Spleen (tissue), 11 donors: ENCODE data around the gene EXOC6B. TPM values are rescaled to one million over a fixed set of nuclear protein-coding genes. Genes with fewer than 3 reads are reported as not detected.

Experiments
- DNase-seq: peaks from one replicate; pipeline ENCODE4 v3.0.0-alpha.2; 2020
- H3K27ac ChIP-seq, 8 donors: fragments of 200-600 bp; sonication (generic) in 7 of 8; 1 replicate in 4 of 8; 2 replicates in 4 of 8; pipeline versions ENCODE4 v1.5.0 to v1.8.0; 2016 to 2021; ENCODE audit warnings: inconsistent platforms in 4 of 8, mild to moderate bottlenecking in 4 of 8, moderate library complexity in 1 of 8
- H3K27me3 ChIP-seq, 7 donors: fragments of 200-600 bp; sonication (generic) in 6 of 7; replicated peaks in 1 of 7; 1 replicate in 4 of 7; 2 replicates in 3 of 7; pipeline versions ENCODE4 v1.5.0 to v1.8.0; 2016 to 2021; ENCODE audit warnings: inconsistent platforms in 3 of 7, mild to moderate bottlenecking in 1 of 7
- H3K36me3 ChIP-seq, 6 donors: fragments of 200-600 bp; sonication (generic) in 5 of 6; 1 replicate in 4 of 6; 2 replicates in 2 of 6; pipeline versions ENCODE4 v1.5.0 to v1.8.0; 2016 to 2021; ENCODE audit warnings: inconsistent platforms in 2 of 6
- H3K4me1 ChIP-seq, 6 donors: fragments of 200-600 bp; sonication (generic) in 5 of 6; 1 replicate in 3 of 6; 2 replicates in 3 of 6; pipeline versions ENCODE4 v1.5.0 to v1.8.0; 2016 to 2021; ENCODE audit warnings: inconsistent platforms in 3 of 6
- H3K4me3 ChIP-seq, 8 donors: fragments of 200-600 bp; sonication (generic) in 7 of 8; 1 replicate in 4 of 8; 2 replicates in 4 of 8; pipeline versions ENCODE4 v1.5.0 to v1.8.0; 2016 to 2021; ENCODE audit warnings: inconsistent platforms in 4 of 8, mild to moderate bottlenecking in 4 of 8, moderate library complexity in 2 of 8
- H3K9me3 ChIP-seq, 8 donors: fragments of 200-600 bp; sonication (generic) in 7 of 8; 1 replicate in 4 of 8; 2 replicates in 4 of 8; pipeline versions ENCODE4 v1.5.0 to v1.8.0; 2016 to 2021; ENCODE audit warnings: inconsistent platforms in 4 of 8
- CTCF ChIP-seq, 11 experiments: fragments of 200-600 bp in 7 of 11; fragments of 450-650 bp in 4 of 11; sonication (generic) in 4 of 11; IDR thresholded peaks in 8 of 11; conservative IDR thresholded peaks in 3 of 11; 1 replicate in 7 of 11; 2 replicates in 4 of 11; pipeline versions ENCODE4 v1.4.0 to v1.8.0; 2016 to 2021; ENCODE audit warnings: antibody characterized with exemption in 11 of 11, inconsistent platforms in 4 of 11, mild to moderate bottlenecking in 1 of 11
- POLR2A ChIP-seq, 3 donors: fragments of 450-650 bp; IDR thresholded peaks; one replicate each; pipeline ENCODE4 v1.5.1; 2017; ENCODE audit warnings: antibody characterized with exemption in 3 of 3, mild to moderate bottlenecking in 1 of 3
- POLR2AphosphoS5 ChIP-seq, 3 donors: sonication (generic); formaldehyde crosslinking; IDR thresholded peaks; one replicate each; pipeline ENCODE4 v1.5.1; 2017; ENCODE audit warnings: antibody characterized with exemption in 3 of 3
- WGBS, 5 donors: extraction: QIAGEN DNeasy Blood & Tissue Kit in 3 of 5; methylation state at CpG; one replicate each; pipeline versions ENCODE4 v1.1.5 to v1.1.7; 2013 to 2018; 5-methylcytosine and 5-hydroxymethylcytosine counted together
- intact Hi-C: fragments of 100-400 bp; cut with DNase I; formaldehyde crosslinking; loops from one replicate; pipeline ENCODE4 v1.15.0; 2023; ENCODE audit warnings: low total_unique reads
- polyA plus RNA-seq, 3 donors: library from polyadenylated mRNA; stranded (reverse); fragments of 200-250 nt; gene quantifications; one replicate each; pipeline ENCODE4 v1.2.1, GENCODE V29; 2013
- total RNA-seq, 7 donors: library from RNA; depleted of rRNA in 3 of 7; stranded (reverse); fragments of >200 nt in 3 of 7; fragmentation: NEBNext Ultra II Directional in 4 of 7; extraction: Animal tissue kit (Norgen Biotek cat#: 25700) in 4 of 7; gene quantifications; one replicate each; pipeline versions ENCODE4 v1.1.0 to v1.2.1, GENCODE V29; 2016 to 2021
- donor health status: healthy with polysubstance abuse.
- donor health status: DM: no; HTN: no; CAD: no; lungs with moderate emphysema.
- donor health status: DM: no; HTN: no; CAD: no.
- donor health status: Bipolar disorder and iron deficiency.
- donor health status: healthy.
- donor health status: DM: no; HTN: no; CAD: no.
- donor health status: DM: yes; HTN: yes; CAD: no.

Gene EXOC6B
- total and polyA plus RNA-seq, 10 donors, result 1.0 to 27.9 (median 18.0) TPM

- H3K27ac ChIP-seq, result no peak overlapping the region
- no peak overlapping the region for H3K4me3 ChIP-seq
- DNase-seq, result no peak
- H3K36me3 ChIP-seq, result peaks cover 0 to 14% (median 0%) of the 10 kb centered on the region in 6 donors
- intact Hi-C loops, result no loop called here
- H3K27me3 ChIP-seq, result no peaks in the 10 kb centered on the region
- H3K9me3 ChIP-seq, result no peaks in the 10 kb centered on the region
- TF ChIP-seq POLR2AphosphoS5 (IDR thresholded peaks at IDR 0.05) (no peak), POLR2A (IDR thresholded peaks at IDR 0.05) (no peak)
- no peaks in the 10 kb centered on the region for H3K4me1 ChIP-seq
Observed at GRCh38 chr2:72738096-72738495, 87.7 kb downstream of the EXOC6B start.

- Histone ChIP-seq H3K27me3 (no peaks in the 10 kb centered on the region), H3K27ac (no peak overlapping the region), H3K4me1 (no peaks in the 10 kb centered on the region), H3K9me3 (no peaks in the 10 kb centered on the region), H3K36me3 (no peaks in the 10 kb centered on the region), H3K4me3 (no peak overlapping the region)
- no peak for TF ChIP-seq POLR2AphosphoS5 (IDR thresholded peaks at IDR 0.05)
- no peak for TF ChIP-seq CTCF (IDR thresholded peaks at IDR 0.05 in 8 of 11, conservative IDR thresholded peaks at IDR 0.05 in 3 of 11)
- no peak for TF ChIP-seq POLR2A (IDR thresholded peaks at IDR 0.05)
- WGBS, 5 donors, result 86 to 92% (median 89%) methylated on average over 2 of the region's 2 CpGs
- intact Hi-C loops, result no loop called here
- no peak for DNase-seq
Observed at GRCh38 chr2:72734432-72734831, 91.4 kb downstream of the EXOC6B start.

GRCh38 chr2:72731116-72731515, 94.7 kb downstream of the EXOC6B start:
- intact Hi-C loops, result no loop called here
- Histone ChIP-seq H3K9me3 (no peaks in the 10 kb centered on the region), H3K4me3 (no peak overlapping the region), H3K4me1 (no peaks in the 10 kb centered on the region), H3K36me3 (no peaks in the 10 kb centered on the region), H3K27me3 (no peaks in the 10 kb centered on the region), H3K27ac (no peak overlapping the region)
- DNase-seq, result no peak
- TF ChIP-seq POLR2A (IDR thresholded peaks at IDR 0.05), result no peak
- TF ChIP-seq CTCF (IDR thresholded peaks at IDR 0.05 in 8 of 11, conservative IDR thresholded peaks at IDR 0.05 in 3 of 11), result no peak
- TF ChIP-seq POLR2AphosphoS5 (IDR thresholded peaks at IDR 0.05), result no peak
- 85 to 95% (median 89%) methylated on average over 2 of the region's 2 CpGs for WGBS, 5 donors

GRCh38 chr2:72727356-72727755, 98.5 kb downstream of the EXOC6B start:
- H3K4me3 ChIP-seq, result no peak overlapping the region
- TF ChIP-seq POLR2AphosphoS5 (IDR thresholded peaks at IDR 0.05) (no peak), POLR2A (IDR thresholded peaks at IDR 0.05) (no peak), CTCF (IDR thresholded peaks at IDR 0.05 in 8 of 11, conservative IDR thresholded peaks at IDR 0.05 in 3 of 11) (no peak)
- no peak overlapping the region for H3K27ac ChIP-seq
- intact Hi-C loops, result no loop called here
- no peaks in the 10 kb centered on the region for H3K4me1 ChIP-seq
- no peaks in the 10 kb centered on the region for H3K9me3 ChIP-seq
- WGBS, 5 donors, result 93 to 97% (median 94%) methylated on average over 4 of the region's 4 CpGs
- H3K36me3 ChIP-seq, result no peaks in the 10 kb centered on the region
- no peaks in the 10 kb centered on the region for H3K27me3 ChIP-seq
- DNase-seq, result no peak

GRCh38 chr2:72723769-72724370, 102.0 kb downstream of the EXOC6B start:
- Histone ChIP-seq H3K27me3 (no peaks in the 10 kb centered on the region), H3K9me3 (no peaks in the 10 kb centered on the region), H3K4me3 (no peak overlapping the region), H3K4me1 (no peaks in the 10 kb centered on the region), H3K36me3 (no peaks in the 10 kb centered on the region), H3K27ac (no peak overlapping the region)
- no peak for TF ChIP-seq POLR2AphosphoS5 (IDR thresholded peaks at IDR 0.05)
- no peak for TF ChIP-seq POLR2A (IDR thresholded peaks at IDR 0.05)
- no peak for TF ChIP-seq CTCF (IDR thresholded peaks at IDR 0.05 in 8 of 11, conservative IDR thresholded peaks at IDR 0.05 in 3 of 11)
- intact Hi-C loops, result no loop called here
- DNase-seq, result no peak
- 82 to 90% (median 86%) methylated on average over 3 of the region's 3 CpGs for WGBS, 5 donors
